ENCODE measurements around the gene SDHB.
A peak's percentile ranks its signal among the peaks of the same experiment; 100 is the strongest.

Gene SDHB

GRCh38 chr1:17059391-17060305, 5.8 kb upstream of the SDHB start:
- TF ChIP-seq CTCF (IDR thresholded peaks at IDR 0.05; ENCODE audit: insufficient read depth, low read length, poor library complexity, severe bottlenecking), result peak; percentile 47
- no peak for TF ChIP-seq EZH2phosphoT487 (conservative IDR thresholded peaks at IDR 0.05; ENCODE audit: low read length)
- Histone ChIP-seq H3K4me3 (ENCODE audit: insufficient read depth, low read length, poor library complexity, severe bottlenecking) (no peak overlapping the region), H3K9me3 (ENCODE audit: insufficient read depth, low read length) (no peaks in the 10 kb centered on the region), H3K36me3 (ENCODE audit: low read length) (no peaks in the 10 kb centered on the region), H2AFZ (ENCODE audit: low read depth, low read length, severe bottlenecking) (no peak overlapping the region), H3F3A (ENCODE audit: insufficient read depth) (no peaks in the 10 kb centered on the region), H3K4me2 (ENCODE audit: low read depth, low read length, poor library complexity, severe bottlenecking) (no peak overlapping the region), H3K9ac (ENCODE audit: low read length) (0 out of 2 replicates have a peak overlapping the region, but pooled peaks have one; percentile 13), H3K9me2 (replicated peaks; ENCODE audit: insufficient read depth, low read length) (no peaks in the 10 kb centered on the region), H4K20me1 (ENCODE audit: low read depth, low read length) (no peaks in the 10 kb centered on the region), H3K27me3 (ENCODE audit: low read length) (0 out of 2 replicates have a peak, but pooled peaks cover 3% of the 10 kb centered on the region), H3K27ac (ENCODE audit: low read depth, low read length) (no peak overlapping the region), H3K79me2 (ENCODE audit: insufficient read depth, low read length) (no peaks in the 10 kb centered on the region)

GRCh38 chr1:17056551-17056950, 2.7 kb upstream of the SDHB start:
- no peak overlapping the region for H3K9ac ChIP-seq (ENCODE audit: low read length)
- H3K27me3 ChIP-seq (ENCODE audit: low read length), result 0 out of 2 replicates have a peak, but pooled peaks cover 3% of the 10 kb centered on the region
- no peaks in the 10 kb centered on the region for H3K9me3 ChIP-seq (ENCODE audit: insufficient read depth, low read length)
- no peaks in the 10 kb centered on the region for H4K20me1 ChIP-seq (ENCODE audit: low read depth, low read length)
- H3K9me2 ChIP-seq (replicated peaks; ENCODE audit: insufficient read depth, low read length), result no peaks in the 10 kb centered on the region
- no peak overlapping the region for H3K27ac ChIP-seq (ENCODE audit: low read depth, low read length)
- no peak for TF ChIP-seq CTCF (IDR thresholded peaks at IDR 0.05; ENCODE audit: insufficient read depth, low read length, poor library complexity, severe bottlenecking)
- TF ChIP-seq EZH2phosphoT487 (conservative IDR thresholded peaks at IDR 0.05; ENCODE audit: low read length), result no peak
- no peak overlapping the region for H3K4me2 ChIP-seq (ENCODE audit: low read depth, low read length, poor library complexity, severe bottlenecking)
- peaks cover 19% of the 10 kb centered on the region for H3K79me2 ChIP-seq (ENCODE audit: insufficient read depth, low read length)
- no peaks in the 10 kb centered on the region for H3K36me3 ChIP-seq (ENCODE audit: low read length)
- H2AFZ ChIP-seq (ENCODE audit: low read depth, low read length, severe bottlenecking), result no peak overlapping the region
- no peaks in the 10 kb centered on the region for H3F3A ChIP-seq (ENCODE audit: insufficient read depth)
- no peak overlapping the region for H3K4me3 ChIP-seq (ENCODE audit: insufficient read depth, low read length, poor library complexity, severe bottlenecking)

- H3K4me3 ChIP-seq (ENCODE audit: insufficient read depth, low read length, poor library complexity, severe bottlenecking), result no peak overlapping the region
- H3K9me2 ChIP-seq (replicated peaks; ENCODE audit: insufficient read depth, low read length), result no peaks in the 10 kb centered on the region
- H3K36me3 ChIP-seq (ENCODE audit: low read length), result no peaks in the 10 kb centered on the region
- no peak overlapping the region for H2AFZ ChIP-seq (ENCODE audit: low read depth, low read length, severe bottlenecking)
- H3K27me3 ChIP-seq (ENCODE audit: low read length), result 0 out of 2 replicates have a peak, but pooled peaks cover 3% of the 10 kb centered on the region
- no peak overlapping the region for H3K9ac ChIP-seq (ENCODE audit: low read length)
- TF ChIP-seq CTCF (IDR thresholded peaks at IDR 0.05; ENCODE audit: insufficient read depth, low read length, poor library complexity, severe bottlenecking), result no peak
- no peak for TF ChIP-seq EZH2phosphoT487 (conservative IDR thresholded peaks at IDR 0.05; ENCODE audit: low read length)
- no peaks in the 10 kb centered on the region for H4K20me1 ChIP-seq (ENCODE audit: low read depth, low read length)
- H3K9me3 ChIP-seq (ENCODE audit: insufficient read depth, low read length), result no peaks in the 10 kb centered on the region
- H3K79me2 ChIP-seq (ENCODE audit: insufficient read depth, low read length), result peaks cover 26% of the 10 kb centered on the region
- no peaks in the 10 kb centered on the region for H3F3A ChIP-seq (ENCODE audit: insufficient read depth)
- no peak overlapping the region for H3K4me2 ChIP-seq (ENCODE audit: low read depth, low read length, poor library complexity, severe bottlenecking)
- no peak overlapping the region for H3K27ac ChIP-seq (ENCODE audit: low read depth, low read length)
Measured at GRCh38 chr1:17055801-17056200, 2.0 kb upstream of the SDHB start.
